Mesothelial cell of epicardium (in vitro differentiated cells): ENCODE measurements around the gene DNAJC18. TPM values are rescaled to one million over a fixed set of nuclear protein-coding genes. Genes with fewer than 3 reads are reported as not detected.
"Not testable (repeated sequence)": the region's sequence is repeated elsewhere in the genome, so short reads cannot be mapped to it uniquely, and the experiment has no call there.

Source experiments
- DNase-seq, 2 experiments: peaks; one replicate each; pipeline ENCODE4 v3.0.0; 2021; ENCODE audit warnings: low spot score in 2 of 2; ENCODE audit not compliant: unreplicated experiment in 2 of 2
- H3K27ac Mint-ChIP-seq: 2 replicates; pipeline ENCODE4 v1.8.0; 2021; ENCODE audit warnings: mixed read lengths
- H3K27me3 Mint-ChIP-seq: 2 replicates; pipeline ENCODE4 v1.8.0; 2021; ENCODE audit warnings: low read depth, mixed read lengths
- H3K36me3 Mint-ChIP-seq: 2 replicates; pipeline ENCODE4 v1.8.0; 2021; ENCODE audit warnings: mixed read lengths
- H3K4me1 Mint-ChIP-seq: 2 replicates; pipeline ENCODE4 v1.8.0; 2021; ENCODE audit warnings: mixed read lengths
- H3K4me3 Mint-ChIP-seq: 2 replicates; pipeline ENCODE4 v1.8.0; 2021; ENCODE audit warnings: mild to moderate bottlenecking, moderate library complexity, mixed read lengths
- H3K9me3 Mint-ChIP-seq: 2 replicates; pipeline ENCODE4 v1.8.0; 2021; ENCODE audit warnings: mixed read lengths
- CTCF ChIP-seq: fragments of 200-600 bp; sonication (generic); IDR thresholded peaks from one replicate; pipeline ENCODE4 v1.5.0; 2021; ENCODE audit warnings: antibody characterized with exemption; ENCODE audit not compliant: unreplicated experiment
- total RNA-seq: library from RNA; stranded (reverse); gene quantifications from 3 replicates; pipeline ENCODE4 v1.2.1, GENCODE V29; 2021

The DNAJC18 gene
- total RNA-seq, 1 donor from 2014 or later = 25.2 TPM

GRCh38 chr5:139390639-139391569 is 48.4 kb downstream of the DNAJC18 start:
- no peaks in the 10 kb centered on the region for H3K9me3 Mint-ChIP-seq
- peaks cover 51% of the 10 kb centered on the region for H3K27me3 Mint-ChIP-seq
- H3K36me3 Mint-ChIP-seq = no peaks in the 10 kb centered on the region
- H3K4me3 Mint-ChIP-seq = no peak overlapping the region
- no peak for TF ChIP-seq CTCF
- peaks cover 10% of the 10 kb centered on the region for H3K4me1 Mint-ChIP-seq
- H3K27ac Mint-ChIP-seq = no peak overlapping the region
- DNase-seq = no peak

GRCh38 chr5:139389701-139390638 is 49.4 kb downstream of the DNAJC18 start, which contains the start of gene MZB1:
Gene MZB1 (minus strand): TSS chr5:139389913. CDS start chr5:139389856, 57 bp downstream.
- no peak within 1 kb of the TSS for H3K4me3 Mint-ChIP-seq
- DNase-seq = no peak
- no peak within 1 kb of the TSS for H3K27ac Mint-ChIP-seq
- H3K4me1 Mint-ChIP-seq = peaks cover 13% of the 10 kb centered on the region
- TF ChIP-seq CTCF = no peak
- no peaks in the 10 kb centered on the region for H3K9me3 Mint-ChIP-seq
- no peaks in the 10 kb centered on the region for H3K36me3 Mint-ChIP-seq
- peaks cover 42% of the 10 kb centered on the region for H3K27me3 Mint-ChIP-seq

GRCh38 chr5:139388198-139388821 is 51.0 kb downstream of the DNAJC18 start:
- TF ChIP-seq CTCF = no peak
- DNase-seq = no peak
- H3K4me1 Mint-ChIP-seq = peaks cover 23% of the 10 kb centered on the region
- no peak overlapping the region for H3K4me3 Mint-ChIP-seq
- peaks cover 30% of the 10 kb centered on the region for H3K27me3 Mint-ChIP-seq
- H3K9me3 Mint-ChIP-seq = no peaks in the 10 kb centered on the region
- no peaks in the 10 kb centered on the region for H3K36me3 Mint-ChIP-seq
- H3K27ac Mint-ChIP-seq = no peak overlapping the region

- Mint-ChIP-seq H3K4me3 (no peak overlapping the region), H3K4me1 (peaks cover 20% of the 10 kb centered on the region), H3K9me3 (no peaks in the 10 kb centered on the region), H3K27ac (no peak overlapping the region), H3K27me3 (peaks cover 24% of the 10 kb centered on the region), H3K36me3 (no peaks in the 10 kb centered on the region)
- DNase-seq = no peak
- no peak for TF ChIP-seq CTCF
Observed at GRCh38 chr5:139387611-139388197, 51.6 kb downstream of the DNAJC18 start.

GRCh38 chr5:139386956-139387355 is 52.4 kb downstream of the DNAJC18 start:
- H3K27ac Mint-ChIP-seq, H3K4me3 Mint-ChIP-seq, H3K36me3 Mint-ChIP-seq, H3K9me3 Mint-ChIP-seq, DNase-seq: not testable (repeated sequence)
- peaks cover 22% of the 10 kb centered on the region for H3K4me1 Mint-ChIP-seq
- peaks cover 21% of the 10 kb centered on the region for H3K27me3 Mint-ChIP-seq
